Fibroblast of upper back skin (primary cell): ENCODE measurements around the gene AFF3.
A peak's percentile ranks its signal among the peaks of the same experiment; 100 is the strongest.

Experiments used
- DNase-seq: peaks from one replicate; pipeline ENCODE4 v3.0.0-alpha.2; 2013

AFF3 gene

DNA sequence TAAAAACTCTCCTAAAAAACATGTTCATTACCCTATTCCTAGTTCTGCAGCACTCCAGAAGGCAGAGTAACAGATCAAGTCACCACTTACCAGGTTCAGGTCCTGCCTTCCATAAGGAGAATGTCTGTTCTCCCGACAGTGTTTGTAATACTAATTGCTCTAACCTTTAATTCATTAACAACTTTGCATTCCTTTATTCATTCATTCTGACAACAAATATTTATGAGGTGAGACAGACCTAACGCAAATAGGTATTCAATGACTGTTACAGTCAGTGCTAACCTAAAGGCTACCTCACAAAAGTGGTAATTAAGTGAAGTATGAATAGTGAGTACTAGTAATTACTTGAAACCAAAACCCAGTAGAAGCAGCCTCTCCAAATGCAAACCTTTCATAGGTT, 224.0 kb downstream of the AFF3 start:
- no peak for DNase-seq

GRCh38 chr2:99915108-99915675, 227.2 kb downstream of the AFF3 start:
- no peak for DNase-seq

GRCh38 chr2:99911736-99912135, 230.7 kb downstream of the AFF3 start:
- no peak for DNase-seq

GRCh38 chr2:99910902-99911301, 231.5 kb downstream of the AFF3 start:
- DNase-seq, result no peak

DNA sequence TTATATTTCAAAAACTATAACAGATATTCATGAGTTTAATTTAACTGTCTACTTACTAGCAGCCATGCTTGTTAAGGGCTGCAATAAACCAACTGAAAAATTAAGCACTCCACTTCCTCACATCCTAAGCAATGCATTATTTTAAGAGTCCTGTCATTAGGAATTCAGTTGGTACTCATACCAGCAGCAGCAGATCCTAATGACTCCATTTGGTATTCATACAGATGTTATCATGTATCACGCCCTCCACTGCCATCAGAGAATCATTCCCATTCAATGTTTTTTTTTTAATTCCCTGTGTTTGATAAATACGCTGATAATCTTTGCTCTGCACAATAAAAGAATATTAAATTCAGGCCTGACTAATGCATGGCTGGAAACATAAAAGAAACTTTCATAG, 236.8 kb downstream of the AFF3 start:
- DNase-seq, result no peak

- no peak for DNase-seq
These were observed 237.4 kb downstream of the AFF3 start for GRCh38 chr2:99905025-99905424.

- DNase-seq, result no peak
These were observed 238.4 kb downstream of the AFF3 start for GRCh38 chr2:99903981-99904380.

DNA sequence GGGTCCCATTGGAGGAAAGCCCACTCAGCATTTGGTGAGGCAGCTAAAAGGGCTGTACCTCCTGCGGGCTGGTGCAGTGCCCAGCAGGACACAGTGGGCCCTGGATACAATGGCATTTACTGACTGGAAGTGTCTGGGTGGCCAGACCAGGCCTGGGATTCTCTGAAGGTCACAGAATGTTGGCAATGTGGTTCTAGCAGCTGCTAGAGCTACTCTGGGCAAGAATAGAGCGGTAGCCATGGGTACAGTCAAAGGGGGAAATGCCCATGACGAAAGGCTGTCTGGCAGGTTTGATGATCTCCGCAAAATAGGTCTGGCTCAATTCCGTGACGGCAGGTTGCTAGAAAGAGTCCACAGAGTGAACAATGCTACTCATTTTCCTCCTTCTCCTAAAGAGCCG, 241.8 kb downstream of the AFF3 start:
- DNase-seq, result no peak

DNA sequence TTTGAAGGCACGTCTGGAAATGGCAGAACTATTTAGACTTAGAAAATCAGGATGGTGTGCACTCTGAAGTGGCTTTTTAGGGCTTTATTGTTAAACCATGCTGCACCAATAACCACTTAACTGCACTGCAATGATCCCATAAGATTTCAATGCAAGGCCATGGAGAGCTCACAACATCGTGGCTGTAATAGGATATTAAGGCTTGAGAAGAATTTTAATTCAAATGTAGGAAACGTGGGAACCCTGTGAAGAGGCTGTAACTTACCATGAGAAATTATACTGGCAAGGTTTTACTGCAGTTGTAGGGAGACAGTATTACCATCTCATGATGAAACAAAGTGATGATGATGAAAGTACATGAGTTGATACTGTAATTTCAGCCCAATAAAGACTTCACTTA, 242.5 kb downstream of the AFF3 start:
- DNase-seq, result peak; percentile 27

GRCh38 chr2:99899058-99899855, 243.1 kb downstream of the AFF3 start:
- DNase-seq, result no peak

GRCh38 chr2:99898336-99899048, 243.9 kb downstream of the AFF3 start:
- no peak for DNase-seq

GRCh38 chr2:99891428-99891780, 251.0 kb downstream of the AFF3 start:
- DNase-seq, result no peak

GRCh38 chr2:99890568-99891427, 251.6 kb downstream of the AFF3 start:
- no peak for DNase-seq

GRCh38 chr2:99888617-99889016, 253.8 kb downstream of the AFF3 start:
- DNase-seq, result peak; percentile 36

DNA sequence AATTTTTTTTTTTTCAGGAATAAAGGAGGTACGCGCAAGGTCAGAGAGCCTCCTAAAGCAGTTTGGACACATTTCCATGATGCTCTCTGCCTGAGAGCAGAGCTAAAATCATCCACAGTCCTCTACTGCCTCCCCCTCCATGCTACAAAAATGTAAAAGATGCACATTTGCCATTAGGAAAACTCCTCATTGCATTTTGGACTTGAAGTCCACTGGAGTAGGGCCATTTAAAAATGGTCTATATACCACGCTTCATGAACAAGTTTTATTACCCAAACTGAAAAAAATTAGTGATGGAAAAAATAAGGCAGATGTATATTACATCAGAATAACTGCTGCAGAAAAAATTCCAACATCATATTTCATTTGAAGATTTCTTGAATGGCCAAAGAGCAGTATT, 256.0 kb downstream of the AFF3 start:
- no peak for DNase-seq

DNA sequence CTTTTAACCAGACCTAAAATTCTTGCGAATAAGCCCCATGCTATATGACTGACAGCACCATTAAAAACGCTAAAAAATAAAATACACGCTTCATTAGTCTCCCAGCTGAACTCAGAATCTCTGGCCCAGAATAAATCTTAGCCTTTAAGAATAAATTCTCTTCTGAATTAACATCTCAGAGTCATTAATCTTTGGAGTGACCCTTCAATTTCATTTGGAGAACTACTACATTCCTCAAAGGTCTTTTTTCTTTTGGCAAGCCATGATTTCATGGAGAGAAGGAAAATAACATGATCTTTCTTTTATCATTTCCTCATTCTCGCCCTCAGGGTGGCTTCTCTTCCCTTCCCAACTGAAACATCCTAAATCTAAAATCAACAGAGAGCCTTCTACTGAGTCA, 259.0 kb downstream of the AFF3 start:
- peak; percentile 39 for DNase-seq

GRCh38 chr2:99881901-99882591, 260.3 kb downstream of the AFF3 start:
- peak; percentile 99 for DNase-seq

DNA sequence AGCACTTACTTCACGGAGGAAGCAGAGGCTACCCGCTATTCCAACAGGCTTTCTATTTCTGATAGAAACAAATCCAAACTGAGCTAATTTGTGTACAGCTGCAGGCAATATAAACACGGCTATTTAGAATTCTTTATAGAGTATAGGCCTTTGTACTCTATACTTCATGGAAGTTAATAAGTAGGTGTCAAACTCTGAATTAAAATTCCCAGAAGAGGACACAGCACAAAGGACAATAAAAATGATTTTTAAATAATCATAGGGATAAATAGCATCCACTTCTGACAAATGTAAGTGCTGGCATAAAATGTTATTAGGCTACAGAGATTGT, 261.5 kb downstream of the AFF3 start:
- DNase-seq, result no peak

DNA sequence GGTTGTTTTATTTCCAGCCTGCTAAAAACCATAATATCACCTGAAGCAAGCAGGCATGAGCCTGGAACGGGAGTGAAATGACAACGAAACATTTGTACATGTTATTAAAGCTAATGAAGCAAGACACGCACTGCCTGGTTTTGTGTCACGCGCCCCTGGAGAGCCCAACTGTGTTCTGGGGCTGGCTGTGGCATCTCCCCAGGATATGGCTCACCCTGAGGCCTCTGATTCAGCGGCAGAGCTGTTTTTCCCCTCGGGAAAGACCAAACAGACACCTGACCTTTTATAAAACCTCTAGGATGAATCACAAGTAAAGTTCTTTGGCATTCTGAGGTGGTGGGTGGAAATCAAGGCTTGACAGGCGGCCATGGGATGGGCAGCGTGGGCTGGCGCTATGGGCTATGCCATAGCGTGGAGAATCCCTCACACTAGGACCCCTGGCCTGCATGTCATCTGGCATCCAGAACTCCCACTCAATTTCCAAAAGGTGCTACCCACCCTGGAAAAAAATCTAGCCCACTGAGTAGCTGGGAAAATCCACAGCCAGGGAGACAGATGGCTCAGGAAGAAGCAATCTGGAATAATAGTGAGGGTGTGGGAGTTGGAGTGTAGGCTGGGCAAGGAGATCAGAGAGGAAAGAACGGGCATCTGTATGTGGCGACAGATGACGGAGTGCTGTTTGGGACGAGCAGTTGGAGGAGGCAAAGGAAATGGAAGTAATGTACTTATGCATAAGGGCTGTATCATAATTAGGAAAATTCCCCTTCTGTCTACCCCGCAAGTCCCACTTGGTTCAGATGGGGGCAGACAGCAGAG, 262.0 kb downstream of the AFF3 start:
- DNase-seq, result peak; percentile 83

DNA sequence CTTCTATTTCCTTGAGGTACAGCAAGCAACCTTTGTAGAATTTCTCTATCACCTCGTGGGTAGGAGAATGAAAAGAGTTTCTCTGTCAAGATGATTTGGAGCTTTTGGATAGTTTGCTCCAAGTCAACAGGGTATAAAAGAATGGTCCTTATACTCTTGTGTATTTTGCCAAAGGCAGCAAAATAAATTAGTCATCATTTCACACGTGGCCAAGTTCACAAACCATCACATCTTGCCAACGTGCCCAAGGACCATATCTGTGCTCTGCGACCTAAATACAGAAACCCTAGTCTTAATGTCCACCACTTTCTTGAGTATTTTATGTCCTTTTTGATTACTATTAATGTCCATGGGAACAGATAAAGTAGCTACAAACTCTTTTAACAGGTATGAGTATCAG, 262.9 kb downstream of the AFF3 start:
- no peak for DNase-seq

DNA sequence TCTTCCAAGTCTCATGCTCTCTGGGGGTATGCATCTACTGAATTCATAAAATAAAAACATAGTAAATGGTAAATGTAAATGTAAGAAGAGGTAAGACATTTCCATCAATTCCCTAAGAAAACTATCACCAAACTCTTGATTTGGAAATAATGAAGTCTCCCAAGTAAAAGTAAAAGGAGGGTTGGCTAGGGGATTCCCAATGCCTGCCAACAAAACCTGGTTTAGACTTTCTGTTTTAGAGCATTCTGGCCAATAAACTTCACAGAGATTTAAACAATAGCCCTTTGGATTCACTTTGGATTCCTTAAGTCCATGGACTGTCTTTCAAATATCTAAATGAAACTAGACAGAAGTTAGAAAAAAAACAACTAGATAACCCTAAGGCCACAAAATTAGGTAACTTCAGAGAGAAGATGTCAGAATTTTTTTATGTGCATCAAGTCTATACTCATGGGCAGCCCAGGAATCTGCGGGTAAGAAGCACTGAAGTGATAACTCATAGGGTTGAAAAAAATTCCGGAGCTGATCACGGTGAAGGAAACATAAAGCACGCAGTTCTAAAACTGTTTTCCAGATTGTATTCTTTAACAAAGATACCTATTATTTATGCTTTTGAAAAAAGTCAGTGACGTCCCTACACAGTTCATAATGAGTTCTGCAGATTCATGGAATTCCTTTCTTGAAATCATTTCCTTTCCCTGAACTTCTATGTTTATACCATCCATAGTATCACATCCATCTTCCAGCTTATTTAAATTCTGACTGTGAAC, 263.6 kb downstream of the AFF3 start:
- peak; percentile 92 for DNase-seq
